ENCODE data around the gene PLEKHA7. TPM values are rescaled to one million over a fixed set of nuclear protein-coding genes. Genes with fewer than 3 reads are reported as not detected.

Gene PLEKHA7
- total RNA-seq, 1 experiment from 2014 or later, result 1.7 TPM

DNA sequence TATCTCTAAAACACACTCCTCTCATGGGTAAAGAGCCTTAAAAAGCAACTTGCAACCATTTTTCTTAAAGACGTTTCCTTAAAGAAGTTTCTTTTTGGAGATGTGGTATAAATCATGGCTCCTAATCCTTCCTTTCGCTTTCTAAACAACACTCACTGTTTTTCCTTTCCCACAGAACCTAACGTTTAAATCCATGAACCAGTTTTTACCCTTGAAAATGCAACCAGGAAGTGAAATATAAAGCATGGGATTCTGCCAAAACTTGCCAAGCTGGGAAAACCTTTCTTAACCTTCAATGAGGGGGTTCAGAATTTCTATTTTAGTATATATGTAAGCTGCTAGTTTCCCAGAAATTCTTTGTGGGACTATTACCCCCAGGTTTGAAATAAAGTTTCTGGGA lies 8.6 kb downstream of the PLEKHA7 start:
- Histone ChIP-seq H3K27me3 (replicated peaks; ENCODE audit: insufficient read depth, low read depth, low read length, poor library complexity) (no peaks in the 10 kb centered on the region), H3K9me3 (ENCODE audit: low read depth, low read length, poor library complexity, severe bottlenecking) (no peaks in the 10 kb centered on the region), H3K4me3 (ENCODE audit: low read depth, low read length, poor library complexity, severe bottlenecking) (no peak overlapping the region), H3K36me3 (ENCODE audit: insufficient read depth, low read length, poor library complexity, severe bottlenecking) (no peaks in the 10 kb centered on the region), H3K27ac (ENCODE audit: low read depth, low read length, poor library complexity, severe bottlenecking) (no peak overlapping the region), H3K4me1 (ENCODE audit: insufficient read depth, low read length, poor library complexity, severe bottlenecking) (no peaks in the 10 kb centered on the region)
- no peak for DNase-seq (ENCODE audit: low spot score)
- no TSS peak for BruUV-seq (replicated peaks)
- ChIA-PET CTCF (interaction anchor here (0.6 kb wide), 1 partner anchor 53 kb away, joined by 10 read pairs; no protein-coding TSS in a partner anchor), POLR2A (ENCODE audit: low non-redundant PET) (no interaction called here)
- intact Hi-C loops (cut with micrococcal nuclease; ENCODE audit: unreplicated experiment), result no loop called here
- no peak for TF ChIP-seq EZH2 (IDR thresholded peaks at IDR 0.05; ENCODE audit: borderline replicate concordance, low read depth, low read length, poor library complexity, severe bottlenecking)
- TF ChIP-seq, protein P1, sequence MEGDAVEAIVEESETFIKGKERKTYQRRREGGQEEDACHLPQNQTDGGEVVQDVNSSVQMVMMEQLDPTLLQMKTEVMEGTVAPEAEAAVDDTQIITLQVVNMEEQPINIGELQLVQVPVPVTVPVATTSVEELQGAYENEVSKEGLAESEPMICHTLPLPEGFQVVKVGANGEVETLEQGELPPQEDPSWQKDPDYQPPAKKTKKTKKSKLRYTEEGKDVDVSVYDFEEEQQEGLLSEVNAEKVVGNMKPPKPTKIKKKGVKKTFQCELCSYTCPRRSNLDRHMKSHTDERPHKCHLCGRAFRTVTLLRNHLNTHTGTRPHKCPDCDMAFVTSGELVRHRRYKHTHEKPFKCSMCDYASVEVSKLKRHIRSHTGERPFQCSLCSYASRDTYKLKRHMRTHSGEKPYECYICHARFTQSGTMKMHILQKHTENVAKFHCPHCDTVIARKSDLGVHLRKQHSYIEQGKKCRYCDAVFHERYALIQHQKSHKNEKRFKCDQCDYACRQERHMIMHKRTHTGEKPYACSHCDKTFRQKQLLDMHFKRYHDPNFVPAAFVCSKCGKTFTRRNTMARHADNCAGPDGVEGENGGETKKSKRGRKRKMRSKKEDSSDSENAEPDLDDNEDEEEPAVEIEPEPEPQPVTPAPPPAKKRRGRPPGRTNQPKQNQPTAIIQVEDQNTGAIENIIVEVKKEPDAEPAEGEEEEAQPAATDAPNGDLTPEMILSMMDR (conservative IDR thresholded peaks at IDR 0.05; ENCODE audit: low read depth, low read length), result no peak

DNA sequence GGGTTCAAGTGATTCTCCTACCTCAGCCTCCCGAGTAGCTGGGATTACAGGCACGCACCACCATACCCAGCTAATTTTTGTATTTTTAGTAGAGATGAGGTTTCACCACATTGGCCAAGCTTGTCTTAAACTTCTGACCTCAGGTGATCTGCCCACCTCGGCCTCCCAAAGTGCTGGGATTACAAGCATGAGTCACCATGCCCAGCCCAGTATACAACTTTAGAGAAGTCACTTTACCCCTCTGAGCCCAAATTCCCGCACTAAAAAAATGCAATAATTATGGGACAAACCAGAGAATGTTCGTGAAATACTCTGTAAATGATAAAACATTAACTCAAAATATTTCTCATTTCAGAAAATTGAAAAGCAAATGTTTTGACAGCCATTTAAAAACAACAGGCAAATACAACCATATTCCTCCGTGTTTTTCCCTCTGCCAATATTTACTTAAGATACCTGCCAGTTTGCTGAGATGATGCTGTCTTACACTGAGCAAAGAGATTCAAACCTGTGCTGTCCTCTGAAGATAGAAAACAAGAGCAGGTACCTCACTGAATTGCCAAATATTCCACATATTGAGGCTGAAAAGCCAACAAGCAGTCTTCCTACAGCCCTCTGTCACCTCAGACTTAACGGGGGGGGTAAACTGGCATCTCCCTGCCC lies 9.6 kb downstream of the PLEKHA7 start:
- POLR2A ChIA-PET (ENCODE audit: low non-redundant PET), result no interaction called here
- Histone ChIP-seq H3K27me3 (replicated peaks; ENCODE audit: insufficient read depth, low read depth, low read length, poor library complexity) (no peaks in the 10 kb centered on the region), H3K9me3 (ENCODE audit: low read depth, low read length, poor library complexity, severe bottlenecking) (no peaks in the 10 kb centered on the region), H3K36me3 (ENCODE audit: insufficient read depth, low read length, poor library complexity, severe bottlenecking) (no peaks in the 10 kb centered on the region), H3K27ac (ENCODE audit: low read depth, low read length, poor library complexity, severe bottlenecking) (no peak overlapping the region), H3K4me1 (ENCODE audit: insufficient read depth, low read length, poor library complexity, severe bottlenecking) (no peaks in the 10 kb centered on the region), H3K4me3 (ENCODE audit: low read depth, low read length, poor library complexity, severe bottlenecking) (no peak overlapping the region)
- intact Hi-C loops (cut with micrococcal nuclease; ENCODE audit: unreplicated experiment), result no loop called here
- no peak for TF ChIP-seq EZH2 (IDR thresholded peaks at IDR 0.05; ENCODE audit: borderline replicate concordance, low read depth, low read length, poor library complexity, severe bottlenecking)
- TF ChIP-seq, protein P1 (conservative IDR thresholded peaks at IDR 0.05; ENCODE audit: low read depth, low read length), result no peak
- CTCF ChIA-PET, result interaction anchor here (0.7 kb wide), 1 partner anchor 744 kb away, joined by 3 read pairs; no protein-coding TSS in a partner anchor
- no peak for DNase-seq (ENCODE audit: low spot score)
- BruUV-seq (replicated peaks), result no TSS peak

GRCh38 chr11:17003426-17003825 lies 10.8 kb downstream of the PLEKHA7 start:
- intact Hi-C loops (cut with micrococcal nuclease; ENCODE audit: unreplicated experiment), result no loop called here
- Histone ChIP-seq H3K9me3 (ENCODE audit: low read depth, low read length, poor library complexity, severe bottlenecking) (no peaks in the 10 kb centered on the region), H3K36me3 (ENCODE audit: insufficient read depth, low read length, poor library complexity, severe bottlenecking) (no peaks in the 10 kb centered on the region), H3K27ac (ENCODE audit: low read depth, low read length, poor library complexity, severe bottlenecking) (no peak overlapping the region), H3K4me3 (ENCODE audit: low read depth, low read length, poor library complexity, severe bottlenecking) (no peak overlapping the region), H3K27me3 (replicated peaks; ENCODE audit: insufficient read depth, low read depth, low read length, poor library complexity) (no peaks in the 10 kb centered on the region), H3K4me1 (ENCODE audit: insufficient read depth, low read length, poor library complexity, severe bottlenecking) (no peaks in the 10 kb centered on the region)
- ChIA-PET CTCF (no interaction called here), POLR2A (ENCODE audit: low non-redundant PET) (no interaction called here)
- no peak for DNase-seq (ENCODE audit: low spot score)
- no TSS peak for BruUV-seq (replicated peaks)
- TF ChIP-seq EZH2 (IDR thresholded peaks at IDR 0.05; ENCODE audit: borderline replicate concordance, low read depth, low read length, poor library complexity, severe bottlenecking), result no peak
- TF ChIP-seq, protein P1 (conservative IDR thresholded peaks at IDR 0.05; ENCODE audit: low read depth, low read length), result no peak
